HG02840 (cell line): ENCODE results near the gene FREM2.

Experiments used
- ATAC-seq: cut with Tn5 transposase; IDR thresholded peaks from one replicate; pipeline ENCODE4 v1.9.1; 2021; ENCODE audit warnings: mild to moderate bottlenecking, moderate library complexity, moderate number of reproducible peaks; ENCODE audit not compliant: unreplicated experiment, low FRiP score

The FREM2 gene, protein sequence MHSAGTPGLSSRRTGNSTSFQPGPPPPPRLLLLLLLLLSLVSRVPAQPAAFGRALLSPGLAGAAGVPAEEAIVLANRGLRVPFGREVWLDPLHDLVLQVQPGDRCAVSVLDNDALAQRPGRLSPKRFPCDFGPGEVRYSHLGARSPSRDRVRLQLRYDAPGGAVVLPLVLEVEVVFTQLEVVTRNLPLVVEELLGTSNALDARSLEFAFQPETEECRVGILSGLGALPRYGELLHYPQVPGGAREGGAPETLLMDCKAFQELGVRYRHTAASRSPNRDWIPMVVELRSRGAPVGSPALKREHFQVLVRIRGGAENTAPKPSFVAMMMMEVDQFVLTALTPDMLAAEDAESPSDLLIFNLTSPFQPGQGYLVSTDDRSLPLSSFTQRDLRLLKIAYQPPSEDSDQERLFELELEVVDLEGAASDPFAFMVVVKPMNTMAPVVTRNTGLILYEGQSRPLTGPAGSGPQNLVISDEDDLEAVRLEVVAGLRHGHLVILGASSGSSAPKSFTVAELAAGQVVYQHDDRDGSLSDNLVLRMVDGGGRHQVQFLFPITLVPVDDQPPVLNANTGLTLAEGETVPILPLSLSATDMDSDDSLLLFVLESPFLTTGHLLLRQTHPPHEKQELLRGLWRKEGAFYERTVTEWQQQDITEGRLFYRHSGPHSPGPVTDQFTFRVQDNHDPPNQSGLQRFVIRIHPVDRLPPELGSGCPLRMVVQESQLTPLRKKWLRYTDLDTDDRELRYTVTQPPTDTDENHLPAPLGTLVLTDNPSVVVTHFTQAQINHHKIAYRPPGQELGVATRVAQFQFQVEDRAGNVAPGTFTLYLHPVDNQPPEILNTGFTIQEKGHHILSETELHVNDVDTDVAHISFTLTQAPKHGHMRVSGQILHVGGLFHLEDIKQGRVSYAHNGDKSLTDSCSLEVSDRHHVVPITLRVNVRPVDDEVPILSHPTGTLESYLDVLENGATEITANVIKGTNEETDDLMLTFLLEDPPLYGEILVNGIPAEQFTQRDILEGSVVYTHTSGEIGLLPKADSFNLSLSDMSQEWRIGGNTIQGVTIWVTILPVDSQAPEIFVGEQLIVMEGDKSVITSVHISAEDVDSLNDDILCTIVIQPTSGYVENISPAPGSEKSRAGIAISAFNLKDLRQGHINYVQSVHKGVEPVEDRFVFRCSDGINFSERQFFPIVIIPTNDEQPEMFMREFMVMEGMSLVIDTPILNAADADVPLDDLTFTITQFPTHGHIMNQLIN (N-terminal part only)

DNA sequence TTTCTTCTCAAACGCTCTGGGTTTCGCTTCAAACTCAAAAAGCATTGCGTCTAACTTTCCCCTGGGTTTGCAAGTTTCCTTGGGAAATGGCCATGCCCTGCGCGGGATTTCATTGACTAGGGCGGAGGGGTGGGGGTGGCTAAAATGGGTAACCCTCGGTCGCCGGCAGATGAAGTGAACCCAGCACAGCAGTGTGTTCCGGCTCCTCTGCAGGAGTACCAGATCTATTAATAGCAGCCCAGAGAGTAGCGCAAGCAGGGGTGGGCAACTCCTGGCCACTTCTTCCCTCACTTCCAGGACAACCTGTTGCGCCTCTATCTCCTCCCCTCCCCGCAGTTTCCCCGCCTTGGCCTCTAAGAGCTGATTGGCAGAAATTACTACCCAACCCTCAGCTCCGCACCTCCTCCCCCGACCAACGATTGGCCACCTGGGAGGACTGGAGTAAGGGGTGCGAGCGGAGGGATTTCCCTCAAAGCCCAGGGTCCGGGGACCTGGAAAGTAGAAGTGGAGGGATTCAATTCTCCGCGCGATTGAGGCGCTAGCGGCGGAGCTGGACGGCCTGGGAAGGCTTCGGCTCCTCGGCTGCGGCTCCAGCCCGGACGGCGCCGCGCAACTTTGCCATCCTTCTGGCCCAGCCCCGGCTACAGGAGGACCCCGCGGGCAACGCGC is at the start of gene FREM2:
Gene FREM2 (plus strand): TSS at position 501 of the 669 bp plus-strand sequence. CDS start 268 bp downstream, outside the sequence.
- no peak for ATAC-seq

DNA sequence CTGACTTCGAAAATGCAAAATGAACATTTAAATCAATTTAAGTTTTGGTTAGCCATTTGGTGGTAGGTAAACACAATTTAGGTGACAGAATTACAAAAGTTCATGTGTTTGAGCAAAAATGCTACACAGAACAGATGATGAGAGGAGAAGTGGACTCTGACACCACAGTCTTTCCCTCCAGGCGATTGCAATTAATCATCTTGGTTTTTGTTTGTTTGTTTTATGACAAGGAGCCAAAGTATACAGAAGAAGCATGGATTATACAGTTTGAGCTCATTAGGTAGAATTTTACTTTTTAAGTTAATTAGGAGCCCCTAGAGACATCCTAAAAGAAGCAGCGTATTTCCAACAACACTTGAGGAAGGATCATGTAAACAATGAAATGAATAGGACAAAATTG is 49.3 kb upstream of the FREM2 start:
- no peak for ATAC-seq

DNA sequence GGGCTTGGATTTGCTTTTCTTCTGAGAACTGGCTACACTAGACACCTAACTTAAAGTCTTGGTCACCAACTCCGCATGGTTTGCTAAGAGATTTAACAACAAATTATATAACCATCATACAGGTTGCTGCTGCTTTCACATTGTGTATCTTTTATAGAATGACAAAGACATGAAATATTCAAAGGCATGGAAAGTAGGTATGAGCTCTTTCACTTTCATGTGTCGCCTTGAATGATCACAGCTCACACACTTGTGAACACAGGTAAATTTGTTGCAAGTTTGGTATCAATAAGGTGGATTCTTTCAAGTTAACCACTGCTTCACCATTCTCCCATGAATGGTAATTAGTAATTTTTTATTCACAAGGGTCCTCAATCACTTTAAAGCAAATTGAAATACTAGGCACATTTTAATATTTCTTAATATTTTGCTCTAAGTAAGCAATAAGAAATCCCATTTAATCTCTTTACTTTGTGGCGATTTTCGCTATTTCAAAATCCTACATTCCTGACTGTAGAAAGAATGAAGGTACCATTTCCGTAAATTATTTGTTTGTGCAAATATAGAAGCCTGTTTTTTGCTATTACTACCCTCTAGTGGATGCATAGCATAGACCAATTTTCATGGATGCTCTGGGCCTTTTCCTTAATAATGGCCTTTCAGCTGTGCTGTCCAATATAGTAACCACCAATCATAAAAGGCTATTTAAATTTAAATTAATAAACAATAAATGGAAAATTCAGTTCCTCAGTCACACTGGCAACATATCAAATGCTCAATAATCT is 45.5 kb upstream of the FREM2 start:
- no peak for ATAC-seq

DNA sequence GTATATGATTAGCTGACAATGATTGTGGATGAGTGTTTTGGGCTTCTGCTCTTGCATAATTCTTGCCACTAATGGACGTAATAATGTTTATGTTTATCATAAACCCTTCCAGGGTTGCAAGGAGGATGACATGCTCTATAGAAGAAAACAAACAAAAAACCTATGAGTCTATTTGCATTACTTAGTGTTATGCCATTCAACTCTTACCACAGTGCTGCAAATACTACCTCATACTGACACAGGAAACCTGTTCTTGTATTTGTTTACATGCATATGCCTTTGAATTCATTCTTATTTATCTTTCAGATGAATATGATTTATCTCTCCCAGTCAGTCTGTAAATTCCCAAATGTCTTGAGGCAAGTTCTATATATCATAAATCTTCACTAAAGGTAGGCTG is 39.6 kb upstream of the FREM2 start:
- ATAC-seq = no peak

DNA sequence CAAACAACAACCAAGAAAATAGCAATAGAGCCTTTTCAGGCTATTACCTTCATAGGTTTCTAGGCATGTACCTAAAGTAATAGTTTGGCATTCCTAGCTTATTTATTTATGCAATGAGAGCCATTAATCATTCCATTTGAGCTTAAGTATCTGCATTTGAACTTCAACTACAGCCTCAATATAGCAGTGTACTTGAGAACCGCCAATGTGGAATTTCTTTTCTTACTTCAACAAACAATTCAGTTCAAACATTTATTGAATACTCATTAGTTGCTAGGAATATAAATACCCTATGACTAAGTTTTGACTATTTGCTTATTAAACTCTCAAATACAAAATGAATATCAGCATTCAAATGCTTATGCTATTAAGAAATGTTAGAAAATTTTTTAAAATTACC is 38.0 kb upstream of the FREM2 start:
- no peak for ATAC-seq

DNA sequence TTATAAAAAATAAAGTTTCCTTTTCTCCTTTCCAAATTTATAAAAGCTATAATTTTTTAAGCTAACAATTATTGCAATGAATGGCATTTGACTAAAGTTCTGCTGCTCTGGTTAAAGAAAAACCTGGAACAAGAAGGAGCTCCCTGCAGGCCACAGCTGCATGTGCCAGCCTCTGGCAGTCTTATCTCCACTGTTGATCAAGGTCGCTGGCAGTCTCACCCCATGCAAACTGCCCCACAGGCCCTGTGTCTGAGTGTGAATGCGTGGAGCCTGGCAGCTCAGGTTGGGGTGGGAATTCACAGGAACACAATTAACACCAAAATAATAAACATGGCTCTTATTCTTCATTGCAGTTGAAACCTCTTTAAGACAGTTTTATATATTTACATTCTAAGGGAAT is 30.2 kb upstream of the FREM2 start:
- ATAC-seq = no peak

DNA sequence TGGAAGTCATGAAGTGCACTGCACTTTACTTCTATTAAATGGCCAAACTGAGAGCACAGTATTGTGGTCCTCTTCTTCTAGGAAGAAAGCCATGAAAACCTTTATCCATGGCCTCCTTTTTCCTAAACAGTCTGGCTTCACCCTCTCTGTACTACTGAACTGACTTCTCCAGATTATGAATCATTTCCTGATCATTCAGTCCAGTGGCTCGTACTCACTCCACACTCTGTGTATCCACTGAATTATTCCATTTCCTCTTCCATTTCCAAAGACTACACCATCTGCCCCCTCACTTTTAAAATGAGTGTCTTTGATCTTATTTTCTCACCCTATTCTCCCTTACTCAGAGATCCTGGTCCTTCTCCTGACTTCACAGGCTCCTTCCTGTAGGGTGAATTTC is 29.7 kb upstream of the FREM2 start:
- no peak for ATAC-seq

DNA sequence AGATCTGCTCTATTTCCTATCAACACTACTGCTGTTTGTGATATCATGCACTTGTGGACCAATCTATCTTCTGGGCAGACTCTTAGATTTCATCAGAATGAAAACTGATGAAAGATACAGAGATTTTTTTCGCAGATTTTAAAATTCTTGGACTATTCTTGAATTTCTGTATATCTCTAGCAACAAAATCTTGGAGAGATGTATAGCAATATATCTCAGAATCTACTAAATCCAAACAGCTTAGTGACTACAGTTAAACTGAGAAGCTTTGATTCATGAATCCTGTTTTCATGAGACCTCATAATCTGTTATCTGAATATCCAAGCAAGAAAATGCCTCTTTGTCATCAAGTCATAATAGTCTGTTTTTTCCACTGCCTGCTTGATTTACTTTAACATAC is 28.0 kb upstream of the FREM2 start:
- ATAC-seq = no peak

DNA sequence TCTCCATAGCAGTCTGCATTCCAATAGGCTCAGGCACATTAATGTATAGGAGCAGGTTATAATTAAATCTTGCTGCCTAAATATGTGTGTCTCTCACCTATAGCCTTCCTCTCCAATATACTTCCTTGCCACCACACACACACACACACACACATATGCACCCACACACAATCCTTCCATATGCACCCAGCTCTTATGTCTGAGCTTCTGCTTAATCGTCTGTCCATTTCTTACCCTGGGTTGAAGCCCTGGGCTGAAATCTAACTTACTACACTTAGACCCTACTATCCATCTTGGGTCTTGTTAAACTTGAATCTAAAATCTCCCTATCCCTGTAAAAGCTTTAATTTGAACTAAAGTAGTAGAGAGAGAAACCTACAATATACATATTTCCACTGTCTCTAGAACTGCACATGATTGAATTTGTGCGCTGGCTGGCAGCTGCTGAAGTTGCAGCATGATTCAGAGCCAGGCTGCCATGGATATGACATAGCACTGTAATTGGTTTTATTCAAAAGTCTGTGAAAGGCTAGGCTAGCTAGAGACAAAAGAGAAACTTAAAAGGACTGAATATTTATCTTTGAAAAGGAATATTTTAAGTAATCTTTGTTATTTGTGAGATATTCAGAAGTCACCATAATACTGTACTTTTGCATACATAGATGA is 25.7 kb upstream of the FREM2 start:
- ATAC-seq = no peak

DNA sequence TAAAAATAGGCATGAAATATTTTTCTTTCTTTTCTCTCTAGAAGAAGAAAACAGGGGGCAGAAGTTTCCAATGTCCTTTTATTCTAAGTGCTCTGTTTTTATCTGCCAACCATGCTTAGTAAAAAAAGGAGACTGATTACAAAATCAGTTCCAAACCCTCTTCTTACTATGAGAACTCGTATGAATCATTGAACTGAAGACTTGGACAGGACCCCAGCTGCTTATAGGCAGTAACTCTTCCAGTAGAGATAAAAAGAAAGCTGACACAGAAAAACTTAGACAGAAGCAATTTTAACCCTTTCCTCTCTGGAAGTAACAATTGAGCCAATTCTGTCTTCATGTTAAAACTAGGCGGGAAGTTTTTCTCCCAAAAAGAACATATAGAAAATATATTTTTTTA is 24.5 kb upstream of the FREM2 start:
- no peak for ATAC-seq

DNA sequence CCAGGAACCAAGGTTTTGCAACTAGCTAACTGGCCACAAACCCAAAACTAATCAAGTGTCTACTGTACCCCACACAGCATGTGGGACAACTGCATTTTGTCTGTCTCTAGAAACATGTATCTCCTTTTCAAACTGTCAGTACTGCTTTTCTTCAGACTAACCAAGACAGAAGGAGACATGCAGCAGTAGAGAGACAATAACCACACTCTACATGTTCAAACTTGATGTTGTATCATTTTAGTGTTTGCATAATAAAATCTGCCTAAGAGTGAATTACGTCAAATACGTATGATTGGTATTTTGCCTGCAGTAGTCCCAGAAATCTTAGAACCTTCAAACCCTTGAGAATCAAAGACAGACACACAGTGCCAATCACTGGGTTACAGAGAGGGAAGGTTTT is 22.0 kb upstream of the FREM2 start:
- ATAC-seq = no peak

DNA sequence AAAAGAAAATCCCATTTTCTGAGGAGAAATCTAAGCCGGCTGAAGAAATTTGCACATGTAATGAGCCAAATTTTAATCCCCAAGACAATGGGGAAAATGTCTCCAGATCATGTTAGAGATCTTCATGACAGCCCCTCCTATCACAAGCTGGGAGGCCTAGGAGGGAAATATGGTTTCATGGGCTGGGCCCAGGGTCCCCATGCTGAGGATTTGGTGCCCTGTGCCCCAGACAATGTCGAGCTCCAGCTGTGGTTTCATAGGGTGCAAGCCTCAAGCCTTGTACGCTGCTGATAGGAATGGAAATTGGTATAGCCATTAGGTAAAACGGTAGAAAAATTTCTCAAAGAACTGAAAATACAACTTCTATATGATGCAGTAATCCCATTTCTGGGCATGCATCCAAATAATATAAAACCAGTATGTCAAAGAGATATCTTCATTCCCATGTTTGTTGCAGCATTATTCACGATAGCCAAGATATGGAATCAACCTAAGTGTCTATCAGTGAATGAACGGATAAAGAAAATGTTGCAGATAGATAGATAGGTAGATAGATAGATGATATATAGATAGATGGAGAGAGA is 19.3 kb upstream of the FREM2 start:
- no peak for ATAC-seq

DNA sequence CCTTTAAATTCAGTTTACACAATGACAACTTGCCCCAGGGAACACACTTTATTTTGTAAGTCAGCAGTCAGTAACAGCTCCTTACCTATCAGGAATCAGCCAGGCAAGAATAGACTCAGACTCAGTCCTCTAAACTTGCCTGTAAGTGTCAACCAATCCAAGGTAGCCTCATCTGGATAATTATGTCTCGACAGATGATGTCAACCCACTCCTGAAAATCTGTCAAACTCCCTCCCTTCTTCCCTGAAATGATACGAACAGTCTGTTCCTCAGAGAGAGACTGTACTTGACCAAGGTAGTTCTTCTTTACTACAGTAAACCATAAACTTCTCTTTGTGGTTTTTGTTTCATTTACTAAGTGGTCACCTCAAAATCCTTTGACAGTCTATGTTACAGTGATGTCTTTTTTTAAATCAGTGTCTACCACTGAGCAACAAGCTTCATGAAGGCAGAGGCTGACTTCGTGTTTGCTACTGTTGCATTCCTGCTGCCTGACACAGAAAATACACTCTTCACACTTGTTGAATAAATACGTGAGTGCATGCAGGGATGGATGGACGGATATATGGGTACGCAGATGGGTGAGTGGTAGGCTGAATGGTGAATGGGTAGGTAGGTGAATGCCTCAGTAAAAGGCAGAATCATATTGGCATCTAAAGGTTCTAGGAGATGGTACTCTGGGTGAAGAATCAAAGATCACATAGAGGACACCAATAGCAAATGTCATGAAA is 17.5 kb upstream of the FREM2 start:
- no peak for ATAC-seq

DNA sequence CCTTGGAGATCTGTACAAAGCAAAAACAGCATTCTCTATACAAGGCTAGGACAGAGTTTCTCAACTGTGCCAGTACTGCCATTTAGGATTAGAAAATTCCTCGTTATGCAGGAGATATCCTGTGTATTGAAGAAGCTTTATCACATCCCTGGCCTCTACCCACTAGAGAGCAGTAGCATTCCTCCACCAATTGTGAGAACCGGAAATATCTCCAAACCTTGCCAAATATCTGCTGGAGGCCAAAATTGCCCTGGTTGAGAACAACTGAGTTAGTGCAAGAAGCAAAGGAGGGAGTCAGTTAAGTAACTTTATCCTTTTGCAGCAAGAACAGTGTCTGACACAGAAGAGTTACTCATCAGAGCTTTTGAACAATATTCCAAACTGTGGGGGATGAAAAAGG is 16.2 kb upstream of the FREM2 start:
- ATAC-seq = no peak

DNA sequence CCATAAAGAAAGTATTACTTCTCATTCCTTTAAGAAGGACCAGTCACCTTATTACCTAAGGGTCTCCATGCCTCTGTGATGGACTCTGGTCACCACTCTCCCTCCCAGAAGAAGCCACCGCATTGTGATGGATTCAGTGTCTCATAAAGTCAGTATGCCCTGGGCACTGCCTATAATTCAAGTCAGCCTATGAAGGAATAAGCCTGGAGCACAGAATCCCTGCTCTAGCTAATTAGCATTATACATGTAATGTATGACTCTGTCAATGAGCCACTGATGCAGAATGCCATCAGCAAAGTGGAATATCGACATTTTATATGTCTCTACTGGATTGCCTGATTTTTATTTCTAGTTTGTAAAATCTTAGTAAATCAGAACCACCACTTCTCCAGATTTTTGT is 14.9 kb upstream of the FREM2 start:
- ATAC-seq = no peak

DNA sequence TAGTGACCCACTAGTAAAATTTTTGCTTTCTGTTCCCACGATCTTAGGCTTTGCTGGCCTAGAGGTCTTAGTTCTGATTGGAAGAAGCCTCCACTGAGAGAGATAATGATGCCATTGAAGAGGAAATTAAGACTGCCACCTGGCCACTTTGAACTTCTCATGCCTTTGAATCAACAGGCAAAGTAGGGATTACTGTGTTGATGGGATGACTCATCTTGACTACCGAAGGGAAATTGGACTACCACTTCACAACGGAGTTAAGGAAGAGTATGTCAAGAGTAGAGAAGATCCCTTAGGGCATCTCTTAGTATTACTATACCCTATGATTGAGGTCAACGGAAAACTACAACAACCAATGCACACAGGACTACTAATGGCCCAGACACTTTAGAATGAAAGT is 12.7 kb upstream of the FREM2 start:
- ATAC-seq = no peak

DNA sequence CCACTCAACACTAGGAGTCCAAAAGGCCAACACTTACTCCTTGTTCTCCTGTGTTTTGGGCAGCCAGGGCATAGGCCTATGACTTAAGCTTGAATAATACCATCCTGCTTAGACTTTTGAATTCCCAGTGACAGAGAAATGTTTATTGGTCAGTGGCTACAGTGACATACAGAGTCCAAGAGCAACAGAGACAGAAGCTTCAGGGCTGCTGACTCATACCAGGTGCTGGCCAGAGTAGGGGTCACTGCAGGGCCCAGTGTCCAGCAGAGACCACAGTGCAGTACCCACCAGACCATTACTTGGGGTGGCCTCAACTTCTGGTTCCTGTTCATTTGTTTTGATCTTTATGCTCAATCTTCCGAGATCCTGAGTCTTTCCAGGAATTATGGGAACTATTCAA is 6.0 kb upstream of the FREM2 start:
- ATAC-seq = no peak

DNA sequence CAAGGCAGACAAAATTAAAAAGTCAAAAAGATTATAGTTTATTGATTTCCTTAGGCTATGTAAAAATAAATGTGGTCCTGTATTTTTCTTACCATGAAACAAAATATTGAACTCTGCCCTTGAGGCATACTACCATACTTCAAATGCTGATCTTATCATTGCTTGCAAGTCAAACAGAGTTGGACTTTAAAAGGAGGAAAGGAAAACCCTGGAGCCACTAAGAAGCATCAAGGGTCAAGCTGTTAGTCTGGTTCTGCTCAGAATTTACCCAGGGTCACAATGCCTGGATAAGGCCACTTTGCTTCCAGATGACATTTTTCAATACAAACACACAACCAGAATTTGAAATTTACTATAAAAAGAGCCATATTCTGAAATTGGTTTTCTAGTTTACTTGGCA is 2.2 kb upstream of the FREM2 start:
- no peak for ATAC-seq
